ENCODE data around the gene TNRC6C. TPM values are rescaled to one million over a fixed set of nuclear protein-coding genes. Genes with fewer than 3 reads are reported as not detected.
A peak's percentile ranks its signal among the peaks of the same experiment; 100 is the strongest.

Gene TNRC6C
- total and polyA plus RNA-seq, 9 of the 15 experiments (the other 6 are each of a cell fraction or from before 2014, with no cell fraction given) = 0.20 to 4.9 (median 2.3) TPM

GRCh38 chr17:78130437-78131101 lies 172.1 kb downstream of the TNRC6C start, which contains the start of gene TMC8 (continued):
- TF ChIP-seq ZNF512 (tag; IDR thresholded peaks at IDR 0.05) (no peak), MCM2 (IDR thresholded peaks at IDR 0.05; ENCODE audit: low read depth) (no peak), ZC3H11A (IDR thresholded peaks at IDR 0.05; ENCODE audit: low read depth, low read length) (no peak), ETS1 (conservative IDR thresholded peaks at IDR 0.05; ENCODE audit: control insufficient read depth, low read depth, low read length) (no peak), ZNF609 (CRISPR knock-in tag; IDR thresholded peaks at IDR 0.05; ENCODE audit: borderline replicate concordance) (no peak), C11orf30 (IDR thresholded peaks at IDR 0.05; ENCODE audit: low read depth) (no peak), RAD21 (CRISPR knock-in tag; conservative IDR thresholded peaks at IDR 0.05 in 1 of 2, IDR thresholded peaks at IDR 0.05 in 1 of 2) (no peak), ZNF592 (IDR thresholded peaks at IDR 0.05) (peak; percentile 93), ZNF263 (CRISPR knock-in tag; IDR thresholded peaks at IDR 0.05; ENCODE audit: borderline replicate concordance) (no peak), SRF (CRISPR knock-in tag; IDR thresholded peaks at IDR 0.05) (no peak), RNF219 (CRISPR knock-in tag; IDR thresholded peaks at IDR 0.05) (no peak)
